IMR-90 (cell line): Measurements from ENCODE around the gene PRTG. TPM values are rescaled to one million over a fixed set of nuclear protein-coding genes. Genes with fewer than 3 reads are reported as not detected.

Source experiments
- ATAC-seq: fragments of 200-7000 bp; cut with Tn5 transposase; 2 replicates; pipeline ENCODE4 v1.9.1; 2020; ENCODE audit warnings: low read depth, mild to moderate bottlenecking, moderate library complexity
- BruUV-seq: library from RNA; stranded (reverse); fragments of 400-500 nt; replicated peaks from 2 replicates; lab custom pipeline; 2021; lab: Mats Ljungman, UMichigan
- CTCF ChIA-PET: fragments of 300-600 bp; formaldehyde crosslinking; extraction: SDS; loops from one replicate; lab custom pipeline; 2021; ENCODE audit warnings: antibody characterized with exemption; lab: Yijun Ruan, JAX
- POLR2A ChIA-PET: fragments of 300-600 bp; sonication (Branson Sonifier 250); formaldehyde crosslinking; loops from one replicate; lab custom pipeline; 2022; ENCODE audit warnings: antibody characterized with exemption; ENCODE audit not compliant: unreplicated experiment; lab: Charles Lee
- DNase-seq: peaks from one replicate; pipeline ENCODE4 v3.0.0; 2013
- H2AFZ ChIP-seq: replicated peaks from 2 replicates; pipeline ENCODE3; 2013; ENCODE audit warnings: low read length, mild to moderate bottlenecking; ENCODE audit not compliant: poor library complexity
- H2AK5ac ChIP-seq: 2 replicates; pipeline ENCODE4 v1.6.1; 2013; ENCODE audit warnings: low read depth, low read length, inconsistent platforms
- H2AK9ac ChIP-seq: replicated peaks from 2 replicates; pipeline ENCODE3; 2013; ENCODE audit warnings: mild to moderate bottlenecking, low read depth, low read length, moderate library complexity; ENCODE audit not compliant: poor library complexity
- H2BK120ac ChIP-seq: 2 replicates; pipeline ENCODE4 v1.6.1; 2013; ENCODE audit warnings: low read depth, low read length, inconsistent platforms
- H2BK15ac ChIP-seq: 3 replicates; pipeline ENCODE4 v1.6.1; 2013; ENCODE audit warnings: low read depth, low read length, inconsistent platforms
- H2BK20ac ChIP-seq: 2 replicates; pipeline ENCODE4 v1.6.1; 2013; ENCODE audit warnings: low read depth, mild to moderate bottlenecking, inconsistent platforms, low read length, moderate library complexity
- H2BK5ac ChIP-seq: 2 replicates; pipeline ENCODE4 v1.6.1; 2013; ENCODE audit warnings: mild to moderate bottlenecking, low read depth, low read length, inconsistent platforms; ENCODE audit not compliant: poor library complexity, severe bottlenecking
- H3K14ac ChIP-seq: replicated peaks from 2 replicates; pipeline ENCODE4 v1.6.1; 2013; ENCODE audit warnings: low read depth, low read length, inconsistent platforms
- H3K18ac ChIP-seq: 2 replicates; pipeline ENCODE4 v1.6.1; 2013; ENCODE audit warnings: low read depth, low read length, control low read depth
- H3K23ac ChIP-seq: 2 replicates; pipeline ENCODE4 v1.6.1; 2013; ENCODE audit warnings: low read depth, low read length, inconsistent platforms
- H3K27ac ChIP-seq: 2 replicates; pipeline ENCODE4 v1.5.1; 2013; ENCODE audit warnings: mild to moderate bottlenecking, control low read depth, low read length; ENCODE audit not compliant: insufficient read depth
- H3K27me3 ChIP-seq: 2 replicates; pipeline ENCODE4 v1.6.1; 2013; ENCODE audit warnings: low read length; ENCODE audit not compliant: control insufficient read depth, insufficient read depth
- H3K36me3 ChIP-seq: 2 replicates; pipeline ENCODE4 v1.6.1; 2013; ENCODE audit warnings: low read length, mixed read lengths; ENCODE audit not compliant: control insufficient read depth, insufficient read depth
- H3K4ac ChIP-seq: 2 replicates; pipeline ENCODE4 v1.6.1; 2013; ENCODE audit warnings: low read depth, low read length, inconsistent platforms
- H3K4me1 ChIP-seq: 2 replicates; pipeline ENCODE4 v1.6.1; 2013; ENCODE audit warnings: low read length, mixed read lengths; ENCODE audit not compliant: control insufficient read depth, insufficient read depth
- H3K4me2 ChIP-seq: 2 replicates; pipeline ENCODE4 v1.6.1; 2013; ENCODE audit warnings: low read depth, mild to moderate bottlenecking, control low read depth, low read length, moderate library complexity
- H3K4me3 ChIP-seq: 2 replicates; pipeline ENCODE4 v1.5.1; 2013; ENCODE audit warnings: low read depth, mild to moderate bottlenecking, control low read depth, low read length, moderate library complexity; ENCODE audit not compliant: insufficient read depth
- H3K56ac ChIP-seq: 2 replicates; pipeline ENCODE4 v1.6.1; 2013; ENCODE audit warnings: low read length, inconsistent platforms; ENCODE audit not compliant: insufficient read depth; ENCODE audit errors: extremely low read depth
- H3K79me1 ChIP-seq, 2 experiments: 2 replicates each; pipeline ENCODE4 v1.6.1; 2013; ENCODE audit warnings: low read length in 2 of 2, inconsistent platforms in 1 of 2, low read depth in 1 of 2
- H3K9ac ChIP-seq: 2 replicates; pipeline ENCODE4 v1.6.1; 2013; ENCODE audit warnings: low read depth, low read length, control low read depth
- H3K9me1 ChIP-seq: 2 replicates; pipeline ENCODE4 v1.6.1; 2013; ENCODE audit warnings: low read length, inconsistent platforms; ENCODE audit not compliant: insufficient read depth
- H3K9me3 ChIP-seq: 2 replicates; pipeline ENCODE4 v1.6.1; 2013; ENCODE audit warnings: low read length; ENCODE audit not compliant: control insufficient read depth, insufficient read depth
- H4K20me1 ChIP-seq: 2 replicates; pipeline ENCODE4 v1.6.1; 2013; ENCODE audit warnings: low read length, inconsistent platforms; ENCODE audit not compliant: insufficient read depth
- H4K5ac ChIP-seq: 2 replicates; pipeline ENCODE4 v1.6.1; 2013; ENCODE audit warnings: mild to moderate bottlenecking, low read depth, low read length, control low read depth
- H4K8ac ChIP-seq, 2 experiments: 2 replicates each; pipeline ENCODE4 v1.6.1; 2013; ENCODE audit warnings: low read depth in 2 of 2, low read length in 2 of 2, control low read depth in 1 of 2, inconsistent platforms in 1 of 2
- H4K91ac ChIP-seq: 2 replicates; pipeline ENCODE4 v1.6.1; 2013; ENCODE audit warnings: low read depth, low read length, inconsistent platforms; ENCODE audit not compliant: insufficient read depth
- SMC3 ChIP-seq: fragments of 150-350 bp; IDR thresholded peaks from 2 replicates; pipeline ENCODE4 v1.6.1; 2016; ENCODE audit warnings: low read depth, mild to moderate bottlenecking, antibody characterized with exemption, low read length, moderate library complexity
- WGBS, 2 experiments: methylation state at CpG; one replicate each; pipeline versions ENCODE4 v1.1.5 to v1.1.7; 2013; ENCODE audit warnings: missing lambda C conversion rate in 2 of 2; ENCODE audit not compliant: insufficient read length in 1 of 2; ENCODE audit errors: extremely low coverage in 2 of 2; 5-methylcytosine and 5-hydroxymethylcytosine counted together
- dilution Hi-C: fragments of 300-500 bp; cut with HindIII; formaldehyde crosslinking; loops from one replicate; pipeline ENCODE4 v1.14.3; 2018; ENCODE audit warnings: low sequenced_read_pairs; ENCODE audit not compliant: unreplicated experiment
- in situ Hi-C: fragments of 300-500 bp; cut with MboI; formaldehyde crosslinking; loops from 3 replicates; pipeline ENCODE4 v1.14.3; 2019; ENCODE audit warnings: low sequenced_read_pairs, inconsistent platforms, mixed read lengths
- intact Hi-C: fragments of 100-400 bp; cut with micrococcal nuclease; formaldehyde crosslinking; loops from 2 replicates; pipeline ENCODE4 v1.10.0; 2022
- polyA plus RNA-seq, 3 experiments: library from polyadenylated mRNA; depleted of rRNA; stranded (reverse); fragments of >200 nt; gene quantifications; 2 replicates each; pipeline ENCODE4 v1.2.3, GENCODE V29; 2012; ENCODE audit warnings: low replicate concordance in 1 of 3
- total RNA-seq: library from RNA; depleted of rRNA; stranded (reverse); fragments of >200 nt; gene quantifications from 2 replicates; pipeline ENCODE4 v1.2.3, GENCODE V29; 2012

The PRTG gene
- total and polyA plus RNA-seq, 2 of the 4 experiments (the other 2 are of a cell fraction), result 0.99 to 1.4 TPM

DNA sequence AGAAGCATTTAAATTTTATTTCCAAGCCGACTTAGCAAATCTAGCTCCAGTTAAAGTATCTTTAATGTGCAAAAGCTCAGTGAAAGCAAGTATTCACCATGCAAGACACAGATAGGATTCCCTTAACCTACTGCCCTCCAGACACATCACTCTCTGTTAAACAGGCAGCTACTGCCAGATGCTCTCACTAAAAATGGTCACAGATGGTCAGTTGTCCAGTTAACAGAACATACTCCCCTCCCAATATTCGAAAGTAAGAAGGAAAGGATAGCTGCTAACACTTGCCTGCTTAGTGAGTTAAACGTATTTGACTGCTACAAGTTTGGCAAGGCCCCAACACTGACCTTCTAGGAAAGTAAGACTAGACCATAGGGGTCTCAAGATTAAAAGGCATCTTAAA, 73.7 kb downstream of the PRTG start:
- H4K5ac ChIP-seq, result no peak overlapping the region
- CTCF ChIA-PET, result interaction anchor here (0.5 kb wide), 1 partner anchor 91 kb away, joined by 3 read pairs; no protein-coding TSS in a partner anchor

More for the DNA sequence above, 73.7 kb downstream of the PRTG start:
- dilution Hi-C loops (no loop called here), in situ Hi-C loops (loop anchor here (25.0 kb wide), 2 partner anchors 118 to 768 kb away; no protein-coding TSS in a partner anchor), intact Hi-C loops (no loop called here)
- TF ChIP-seq SMC3, result no peak
- Histone ChIP-seq H3K14ac (no peak overlapping the region), H2BK15ac (no peak overlapping the region), H3K4me1 (no peaks in the 10 kb centered on the region), H2AFZ (no peak overlapping the region), H4K20me1 (no peaks in the 10 kb centered on the region), H4K91ac (no peak overlapping the region), H2AK5ac (no peak overlapping the region), H4K8ac (no peak overlapping the region), H2AK9ac (no peak overlapping the region), H3K4ac (no peak overlapping the region), H2BK120ac (no peak overlapping the region), H3K56ac (no peak overlapping the region), H2BK20ac (no peak overlapping the region), H3K9me1 (no peaks in the 10 kb centered on the region), H3K4me3 (no peak overlapping the region), H3K27me3 (no peaks in the 10 kb centered on the region), H3K9me3 (no peaks in the 10 kb centered on the region), H3K18ac (no peak overlapping the region), H3K4me2 (no peak overlapping the region), H3K79me1 (no peaks in the 10 kb centered on the region), H3K9ac (no peak overlapping the region), H3K23ac (no peak overlapping the region), H2BK5ac (no peak overlapping the region), H3K36me3 (no peaks in the 10 kb centered on the region), H3K27ac (no peak overlapping the region)
- WGBS, 2 experiments, result no CpG with 5 or more reads among the region's 3 CpGs
- no TSS peak for BruUV-seq
- POLR2A ChIA-PET, result no interaction called here
- no peak for ATAC-seq
- DNase-seq, result no peak
